Neural cell (in vitro differentiated cells): ENCODE measurements around the gene ARAP2.

Experiments
- CTCF ChIP-seq: fragments of 450-650 bp; IDR thresholded peaks from 2 replicates; pipeline ENCODE4 v1.5.1; 2014; ENCODE audit warnings: antibody characterized with exemption, mild to moderate bottlenecking, moderate library complexity; ENCODE audit not compliant: poor library complexity, severe bottlenecking
- EP300 ChIP-seq: fragments of 450-650 bp; conservative IDR thresholded peaks from 2 replicates; pipeline ENCODE4 v1.6.1; 2014; ENCODE audit warnings: antibody characterized with exemption, mild to moderate bottlenecking, moderate library complexity; ENCODE audit not compliant: poor library complexity, severe bottlenecking
- EZH2 ChIP-seq: fragments of 200-600, 300-800 bp; shearing (Covaris generic), sonication (generic); IDR thresholded peaks from 2 replicates; pipeline ENCODE4 v1.6.1; 2014; ENCODE audit warnings: antibody characterized with exemption, low read length, borderline replicate concordance, mild to moderate bottlenecking; ENCODE audit not compliant: insufficient read depth, poor library complexity, severe bottlenecking
- POLR2AphosphoS5 ChIP-seq: IDR thresholded peaks from 2 replicates; pipeline ENCODE4 v1.6.1; 2012
- TAF1 ChIP-seq: IDR thresholded peaks from 2 replicates; pipeline ENCODE4 v1.6.1; 2012; ENCODE audit warnings: low read depth

DNA sequence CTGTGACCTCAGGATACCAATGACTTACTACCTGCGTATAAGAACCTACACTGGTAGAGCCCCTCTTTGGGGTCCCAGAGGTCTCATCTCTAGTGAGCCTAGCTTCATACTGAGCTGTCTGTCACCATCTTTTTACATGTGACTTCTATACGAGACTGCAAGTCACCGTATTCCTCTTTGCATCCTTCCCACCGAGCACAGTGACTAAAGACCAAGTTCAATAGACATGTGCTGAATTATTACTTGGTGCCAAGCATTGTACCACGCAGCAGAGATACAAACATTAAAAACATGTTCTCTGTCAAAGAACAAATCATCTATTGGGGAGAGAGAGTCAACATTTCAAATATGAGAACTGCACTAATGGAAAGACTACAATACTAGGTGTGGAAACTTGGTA is 16.4 kb downstream of the ARAP2 start:
- TF ChIP-seq POLR2AphosphoS5 = no peak
- no peak for TF ChIP-seq CTCF
- TF ChIP-seq EZH2 = no peak
- no peak for TF ChIP-seq TAF1
- no peak for TF ChIP-seq EP300
